ENCODE data around the gene RHOBTB1.

RHOBTB1 gene

DNA sequence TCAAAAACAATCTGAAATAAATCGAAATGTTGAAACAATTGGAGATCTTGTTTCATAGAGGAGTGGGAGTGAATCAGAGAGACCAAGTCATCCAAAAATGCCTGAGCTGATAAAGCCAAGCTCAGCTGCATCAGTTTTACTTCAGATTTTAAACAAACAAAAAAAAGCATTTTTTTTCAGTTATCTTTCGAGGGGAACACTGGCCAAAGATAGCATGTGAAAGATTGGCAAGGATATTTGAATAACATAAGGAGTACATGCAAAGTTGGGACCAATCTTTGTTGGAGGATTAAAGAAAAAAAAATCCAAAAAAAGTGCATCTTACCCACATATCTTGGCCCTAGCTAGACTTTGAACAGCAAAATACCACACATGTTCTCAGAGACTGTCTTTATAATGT, 47.2 kb downstream of the RHOBTB1 start:
- DNase-seq (ENCODE audit: low read depth): no peak
- no peak for TF ChIP-seq POLR2A (IDR thresholded peaks at IDR 0.05; ENCODE audit: extremely low read depth, insufficient read length)
- TF ChIP-seq, protein P1, sequence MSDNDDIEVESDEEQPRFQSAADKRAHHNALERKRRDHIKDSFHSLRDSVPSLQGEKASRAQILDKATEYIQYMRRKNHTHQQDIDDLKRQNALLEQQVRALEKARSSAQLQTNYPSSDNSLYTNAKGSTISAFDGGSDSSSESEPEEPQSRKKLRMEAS (IDR thresholded peaks at IDR 0.05; ENCODE audit: low read depth, low read length): no peak
- TF ChIP-seq MYC (IDR thresholded peaks at IDR 0.05; ENCODE audit: low read depth, low read length): no peak
- TF ChIP-seq, protein P2, sequence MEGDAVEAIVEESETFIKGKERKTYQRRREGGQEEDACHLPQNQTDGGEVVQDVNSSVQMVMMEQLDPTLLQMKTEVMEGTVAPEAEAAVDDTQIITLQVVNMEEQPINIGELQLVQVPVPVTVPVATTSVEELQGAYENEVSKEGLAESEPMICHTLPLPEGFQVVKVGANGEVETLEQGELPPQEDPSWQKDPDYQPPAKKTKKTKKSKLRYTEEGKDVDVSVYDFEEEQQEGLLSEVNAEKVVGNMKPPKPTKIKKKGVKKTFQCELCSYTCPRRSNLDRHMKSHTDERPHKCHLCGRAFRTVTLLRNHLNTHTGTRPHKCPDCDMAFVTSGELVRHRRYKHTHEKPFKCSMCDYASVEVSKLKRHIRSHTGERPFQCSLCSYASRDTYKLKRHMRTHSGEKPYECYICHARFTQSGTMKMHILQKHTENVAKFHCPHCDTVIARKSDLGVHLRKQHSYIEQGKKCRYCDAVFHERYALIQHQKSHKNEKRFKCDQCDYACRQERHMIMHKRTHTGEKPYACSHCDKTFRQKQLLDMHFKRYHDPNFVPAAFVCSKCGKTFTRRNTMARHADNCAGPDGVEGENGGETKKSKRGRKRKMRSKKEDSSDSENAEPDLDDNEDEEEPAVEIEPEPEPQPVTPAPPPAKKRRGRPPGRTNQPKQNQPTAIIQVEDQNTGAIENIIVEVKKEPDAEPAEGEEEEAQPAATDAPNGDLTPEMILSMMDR (IDR thresholded peaks at IDR 0.05; ENCODE audit: low read depth, low read length): no peak
- H3K4me3 ChIP-seq (ENCODE audit: low read depth, low read length): no peak overlapping the region

DNA sequence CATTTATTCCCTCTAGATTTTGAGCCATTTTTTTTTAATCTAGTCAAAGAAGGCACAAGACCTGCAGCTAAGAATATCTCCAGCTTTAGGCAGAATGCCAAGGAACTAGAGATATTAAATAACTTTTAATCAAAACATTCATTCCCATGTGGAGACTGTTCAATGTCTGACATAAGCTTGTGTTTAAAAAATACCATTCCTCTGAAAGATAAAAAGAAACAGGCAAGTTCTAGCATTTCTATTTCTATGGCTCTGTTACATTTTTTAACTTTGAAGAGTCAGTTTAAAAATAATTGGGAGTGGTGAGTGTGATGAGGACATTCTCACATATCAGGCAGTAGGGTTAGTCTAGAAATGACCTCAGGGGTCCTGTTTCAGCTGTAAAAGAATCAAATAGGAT, 48.0 kb downstream of the RHOBTB1 start:
- TF ChIP-seq POLR2A (IDR thresholded peaks at IDR 0.05; ENCODE audit: extremely low read depth, insufficient read length): no peak
- TF ChIP-seq MYC (IDR thresholded peaks at IDR 0.05; ENCODE audit: low read depth, low read length): no peak
- TF ChIP-seq, protein P1 (IDR thresholded peaks at IDR 0.05; ENCODE audit: low read depth, low read length): no peak
- TF ChIP-seq, protein P2 (IDR thresholded peaks at IDR 0.05; ENCODE audit: low read depth, low read length): no peak

DNA sequence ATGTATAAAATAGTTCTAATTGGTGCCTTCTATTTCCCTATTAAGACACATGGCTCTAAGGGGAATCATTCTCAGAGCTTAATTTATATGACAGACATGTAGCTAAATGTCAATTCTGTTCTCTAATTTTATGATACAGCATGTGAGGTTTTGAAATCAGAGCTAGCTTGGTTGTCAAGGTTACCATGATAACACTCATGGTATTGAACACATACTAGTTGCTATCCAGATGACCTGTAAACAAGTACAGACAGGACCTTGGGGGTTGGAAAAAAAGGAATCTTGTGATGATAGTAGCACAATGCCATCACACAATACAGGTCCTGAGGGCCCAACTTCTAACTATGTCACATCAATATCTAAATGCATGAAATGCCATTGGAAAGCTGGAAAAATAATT, 49.2 kb downstream of the RHOBTB1 start:
- DNase-seq (ENCODE audit: low read depth): no peak

More for the DNA sequence above, 48.0 kb downstream of the RHOBTB1 start:
- DNase-seq (ENCODE audit: low read depth): no peak
- H3K4me3 ChIP-seq (ENCODE audit: low read depth, low read length): no peak overlapping the region

DNA sequence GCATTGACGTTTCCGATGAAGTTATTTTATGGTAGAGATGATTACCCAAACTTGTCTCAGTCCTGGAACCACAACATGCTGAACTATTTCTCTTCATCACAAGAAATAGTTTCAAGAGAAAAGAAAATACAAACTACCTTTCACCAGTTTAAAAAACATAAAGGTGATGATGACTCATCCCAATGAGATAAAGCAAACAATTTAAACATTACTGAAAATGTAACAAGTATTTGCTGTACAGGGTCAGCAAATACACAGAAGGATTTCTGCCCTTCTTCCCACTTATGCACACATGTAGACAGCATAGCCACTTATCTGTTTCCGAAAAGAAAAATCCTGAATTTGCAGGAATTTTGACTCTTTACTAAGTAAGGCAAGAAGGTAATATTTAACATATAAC, 50.8 kb downstream of the RHOBTB1 start:
- DNase-seq (ENCODE audit: low read depth): no peak
- TF ChIP-seq POLR2A (IDR thresholded peaks at IDR 0.05; ENCODE audit: extremely low read depth, insufficient read length) (no peak), MYC (IDR thresholded peaks at IDR 0.05; ENCODE audit: low read depth, low read length) (no peak)
- TF ChIP-seq, protein P1 (IDR thresholded peaks at IDR 0.05; ENCODE audit: low read depth, low read length): no peak
- TF ChIP-seq, protein P2 (IDR thresholded peaks at IDR 0.05; ENCODE audit: low read depth, low read length): no peak

More for the DNA sequence above, 49.2 kb downstream of the RHOBTB1 start:
- H3K4me3 ChIP-seq (ENCODE audit: low read depth, low read length): no peak overlapping the region
- no peak for TF ChIP-seq POLR2A (IDR thresholded peaks at IDR 0.05; ENCODE audit: extremely low read depth, insufficient read length)
- TF ChIP-seq, protein P1 (IDR thresholded peaks at IDR 0.05; ENCODE audit: low read depth, low read length): no peak
- no peak for TF ChIP-seq MYC (IDR thresholded peaks at IDR 0.05; ENCODE audit: low read depth, low read length)
- TF ChIP-seq, protein P2 (IDR thresholded peaks at IDR 0.05; ENCODE audit: low read depth, low read length): no peak

DNA sequence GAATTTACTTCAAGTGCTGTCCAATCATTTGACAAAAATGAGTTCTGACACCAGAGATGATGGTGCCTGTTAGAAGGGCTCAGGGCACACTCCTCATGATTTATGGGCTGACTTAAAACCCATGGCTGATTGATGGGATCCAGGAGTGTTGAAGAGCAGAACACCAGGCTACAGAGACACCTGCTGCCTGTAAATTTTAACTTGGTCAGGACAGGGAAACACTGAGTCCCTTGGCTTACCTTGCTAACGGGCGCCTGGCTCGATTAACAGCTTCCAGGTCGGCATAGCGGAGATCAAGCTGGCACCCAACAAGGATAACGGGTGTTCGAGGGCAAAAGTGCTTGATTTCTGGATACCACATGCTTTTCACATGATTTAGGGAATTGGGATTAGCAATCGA, 51.4 kb downstream of the RHOBTB1 start:
- DNase-seq (ENCODE audit: low read depth): no peak
- H3K4me3 ChIP-seq (ENCODE audit: low read depth, low read length): no peak overlapping the region
- no peak for TF ChIP-seq POLR2A (IDR thresholded peaks at IDR 0.05; ENCODE audit: extremely low read depth, insufficient read length)
- TF ChIP-seq MYC (IDR thresholded peaks at IDR 0.05; ENCODE audit: low read depth, low read length): no peak
- TF ChIP-seq, protein P1 (IDR thresholded peaks at IDR 0.05; ENCODE audit: low read depth, low read length): no peak
- TF ChIP-seq, protein P2 (IDR thresholded peaks at IDR 0.05; ENCODE audit: low read depth, low read length): no peak

More for the DNA sequence above, 50.8 kb downstream of the RHOBTB1 start:
- no peak overlapping the region for H3K4me3 ChIP-seq (ENCODE audit: low read depth, low read length)
